ENCODE results near the gene MMP23B. TPM values are rescaled to one million over a fixed set of nuclear protein-coding genes. Genes with fewer than 3 reads are reported as not detected.
"Not testable (repeated sequence)": the region's sequence is repeated elsewhere in the genome, so short reads cannot be mapped to it uniquely, and the experiment has no call there.

MMP23B gene
- total RNA-seq, 1 donor from 2014 or later = 0.35 TPM

- POLR2A ChIA-PET = interaction anchor here (0.7 kb wide), 1 partner anchor 467 kb away, joined by 6 read pairs; no protein-coding TSS in a partner anchor
- intact Hi-C loops (cut with micrococcal nuclease); H3K27me3 Mint-ChIP-seq; H3K4me3 Mint-ChIP-seq; H3K4me1 Mint-ChIP-seq; ATAC-seq (ENCODE audit: low read depth); H3K9me3 Mint-ChIP-seq; H3K27ac Mint-ChIP-seq; CTCF ChIA-PET; DNase-seq: not testable (repeated sequence)
- H3K36me3 Mint-ChIP-seq (ENCODE audit: low read depth) = peaks cover 25% of the 10 kb centered on the region
Observed at GRCh38 chr1:1638528-1638927, 6.6 kb downstream of the MMP23B start.

- ATAC-seq (ENCODE audit: low read depth); CTCF ChIA-PET; H3K27ac Mint-ChIP-seq; H3K4me1 Mint-ChIP-seq; intact Hi-C loops (cut with micrococcal nuclease); H3K4me3 Mint-ChIP-seq; H3K27me3 Mint-ChIP-seq; H3K9me3 Mint-ChIP-seq; DNase-seq: not testable (repeated sequence)
- H3K36me3 Mint-ChIP-seq (ENCODE audit: low read depth) = peaks cover 25% of the 10 kb centered on the region
- POLR2A ChIA-PET = interaction anchor here (0.7 kb wide), 1 partner anchor 466 kb away, joined by 6 read pairs; no protein-coding TSS in a partner anchor
Observed at GRCh38 chr1:1639368-1639767, 7.4 kb downstream of the MMP23B start.

- H3K9me3 Mint-ChIP-seq; H3K27me3 Mint-ChIP-seq; ATAC-seq (ENCODE audit: low read depth); H3K4me1 Mint-ChIP-seq; DNase-seq; H3K27ac Mint-ChIP-seq; H3K4me3 Mint-ChIP-seq; POLR2A ChIA-PET; intact Hi-C loops (cut with micrococcal nuclease); CTCF ChIA-PET: not testable (repeated sequence)
- peaks cover 25% of the 10 kb centered on the region for H3K36me3 Mint-ChIP-seq (ENCODE audit: low read depth)
Observed at GRCh38 chr1:1640081-1640480, 8.1 kb downstream of the MMP23B start.

- POLR2A ChIA-PET, H3K9me3 Mint-ChIP-seq: not testable (repeated sequence)
Observed at GRCh38 chr1:1640711-1641461, 8.9 kb downstream of the MMP23B start.

GRCh38 chr1:1646326-1646725, 14.4 kb downstream of the MMP23B start:
- H3K9me3 Mint-ChIP-seq; DNase-seq; H3K4me3 Mint-ChIP-seq; H3K27me3 Mint-ChIP-seq; POLR2A ChIA-PET; H3K4me1 Mint-ChIP-seq; intact Hi-C loops (cut with micrococcal nuclease); ATAC-seq (ENCODE audit: low read depth); H3K27ac Mint-ChIP-seq: not testable (repeated sequence)
- CTCF ChIA-PET = interaction anchor here (1.1 kb wide), 1 partner anchor 259 kb away, joined by 5 read pairs; no protein-coding TSS in a partner anchor
- H3K36me3 Mint-ChIP-seq (ENCODE audit: low read depth) = peaks cover 40% of the 10 kb centered on the region

More at GRCh38 chr1:1640711-1641461, 8.9 kb downstream of the MMP23B start:
- H3K27me3 Mint-ChIP-seq; ATAC-seq (ENCODE audit: low read depth); DNase-seq; H3K4me1 Mint-ChIP-seq; intact Hi-C loops (cut with micrococcal nuclease); CTCF ChIA-PET; H3K4me3 Mint-ChIP-seq; H3K27ac Mint-ChIP-seq: not testable (repeated sequence)
- peaks cover 28% of the 10 kb centered on the region for H3K36me3 Mint-ChIP-seq (ENCODE audit: low read depth)

- H3K4me1 Mint-ChIP-seq; CTCF ChIA-PET; POLR2A ChIA-PET; DNase-seq; intact Hi-C loops (cut with micrococcal nuclease); H3K27ac Mint-ChIP-seq; H3K4me3 Mint-ChIP-seq; ATAC-seq (ENCODE audit: low read depth); H3K27me3 Mint-ChIP-seq; H3K9me3 Mint-ChIP-seq: not testable (repeated sequence)
- H3K36me3 Mint-ChIP-seq (ENCODE audit: low read depth) = peaks cover 52% of the 10 kb centered on the region
Observed at GRCh38 chr1:1647567-1648241, 15.7 kb downstream of the MMP23B start.

GRCh38 chr1:1648265-1648664, 16.3 kb downstream of the MMP23B start:
- H3K9me3 Mint-ChIP-seq; H3K27me3 Mint-ChIP-seq; DNase-seq; ATAC-seq (ENCODE audit: low read depth); CTCF ChIA-PET; H3K27ac Mint-ChIP-seq; intact Hi-C loops (cut with micrococcal nuclease); POLR2A ChIA-PET; H3K4me1 Mint-ChIP-seq; H3K4me3 Mint-ChIP-seq: not testable (repeated sequence)
- H3K36me3 Mint-ChIP-seq (ENCODE audit: low read depth) = peaks cover 53% of the 10 kb centered on the region

GRCh38 chr1:1658583-1659549, 26.9 kb downstream of the MMP23B start, which contains the start of gene CDK11B:
Gene CDK11B, minus strand, starts transcription at chr1:1659004. Its CDS starts 1,519 bp downstream, at chr1:1657485.
- H3K27me3 Mint-ChIP-seq, H3K9me3 Mint-ChIP-seq, H3K4me1 Mint-ChIP-seq, CTCF ChIA-PET, POLR2A ChIA-PET: not testable (repeated sequence)
- ATAC-seq (ENCODE audit: low read depth) = peak; percentile 90
- intact Hi-C loops (cut with micrococcal nuclease) = loop anchor here (1.0 to 10.0 kb wide), 4 partner anchors 20 to 246 kb away; partner anchors contain the start of genes MIB2 and SSU72
- Mint-ChIP-seq H3K27ac (peak within 1 kb of the TSS; percentile 99), H3K4me3 (peak within 1 kb of the TSS; percentile 93), H3K36me3 (ENCODE audit: low read depth) (peaks cover 25% of the 10 kb centered on the region)
- DNase-seq = peak; percentile 88

GRCh38 chr1:1662392-1662791, 30.4 kb downstream of the MMP23B start:
- DNase-seq; H3K4me3 Mint-ChIP-seq; ATAC-seq (ENCODE audit: low read depth); H3K4me1 Mint-ChIP-seq; CTCF ChIA-PET; H3K27ac Mint-ChIP-seq; H3K9me3 Mint-ChIP-seq; H3K27me3 Mint-ChIP-seq; POLR2A ChIA-PET; intact Hi-C loops (cut with micrococcal nuclease): not testable (repeated sequence)
- peaks cover 16% of the 10 kb centered on the region for H3K36me3 Mint-ChIP-seq (ENCODE audit: low read depth)

- DNase-seq; H3K9me3 Mint-ChIP-seq; CTCF ChIA-PET; POLR2A ChIA-PET; H3K4me1 Mint-ChIP-seq; H3K27ac Mint-ChIP-seq; H3K27me3 Mint-ChIP-seq; ATAC-seq (ENCODE audit: low read depth); intact Hi-C loops (cut with micrococcal nuclease); H3K4me3 Mint-ChIP-seq: not testable (repeated sequence)
- H3K36me3 Mint-ChIP-seq (ENCODE audit: low read depth) = peaks cover 19% of the 10 kb centered on the region
Observed at GRCh38 chr1:1662830-1663560, 31.0 kb downstream of the MMP23B start.

GRCh38 chr1:1664318-1664717, 32.3 kb downstream of the MMP23B start:
- DNase-seq; H3K27ac Mint-ChIP-seq; ATAC-seq (ENCODE audit: low read depth); POLR2A ChIA-PET; CTCF ChIA-PET; intact Hi-C loops (cut with micrococcal nuclease); H3K4me3 Mint-ChIP-seq; H3K4me1 Mint-ChIP-seq; H3K27me3 Mint-ChIP-seq; H3K9me3 Mint-ChIP-seq: not testable (repeated sequence)
- peaks cover 18% of the 10 kb centered on the region for H3K36me3 Mint-ChIP-seq (ENCODE audit: low read depth)
